Fibroblast of lung (primary cell): Measurements from ENCODE around the gene XYLT1.

Experiments used
- CTCF ChIP-seq, 2 donors: IDR thresholded peaks in 1 of 2; conservative IDR thresholded peaks in 1 of 2; 1 replicate in 1 of 2; 2 replicates in 1 of 2; pipeline ENCODE4 v1.5.1; 2011 to 2012; ENCODE audit warnings: low read length in 2 of 2, control low read depth in 1 of 2, inconsistent platforms in 1 of 2, low read depth in 1 of 2, mild to moderate bottlenecking in 1 of 2
- EZH2 ChIP-seq: IDR thresholded peaks from 2 replicates; pipeline ENCODE4 v1.5.1; 2012; ENCODE audit warnings: low read length, control low read depth, mild to moderate bottlenecking; ENCODE audit errors: missing control alignments

GRCh38 chr16:17082095-17082882 is 388.5 kb downstream of the XYLT1 start:
- TF ChIP-seq EZH2 (no peak), CTCF (conservative IDR thresholded peaks at IDR 0.05 in 1 of 2, IDR thresholded peaks at IDR 0.05 in 1 of 2; ENCODE audit: low read depth in 1 of 2, low read length in 2 of 2) (no peak)
